ENCODE measurements around the gene C22orf23. TPM values are rescaled to one million over a fixed set of nuclear protein-coding genes. Genes with fewer than 3 reads are reported as not detected.

C22orf23 gene
- total and polyA plus RNA-seq, 2 of the 4 experiments (the other 2 are of a cell fraction) = 0.39 to 0.54 TPM

Small RNA genes lying within 50 kb of the gene (microRNA-seq; reads per million reads assigned to microRNA genes)
- gene MIR4534 (ENCODE audit: unreplicated experiment) (not detected), gene MIR6820 (ENCODE audit: unreplicated experiment) (2.9 reads per million)

Other genes starting within 250 kb of the C22orf23 start
- 25.6 and 32.3 TPM in 2 replicates for gene GCAT, start 145.7 kb downstream of the C22orf23 start, total RNA-seq (2012; rRNA removed)
- gene GCAT, start 145.7 kb downstream of the C22orf23 start, polyA plus RNA-seq (2012; rRNA removed) = 20.6 and 26.2 TPM in 2 replicates
- not detected in 2 replicates for gene GALR3, start 130.2 kb downstream of the C22orf23 start, total RNA-seq (2012; rRNA removed)
- gene GALR3, start 130.2 kb downstream of the C22orf23 start, polyA plus RNA-seq (2012; rRNA removed) = not detected in 2 replicates
- gene ANKRD54, start 109.3 kb downstream of the C22orf23 start, total RNA-seq (2012; rRNA removed) = 18.5 and 20.3 TPM in 2 replicates
- 31.3 and 31.5 TPM in 2 replicates for gene ANKRD54, start 109.3 kb downstream of the C22orf23 start, polyA plus RNA-seq (2012; rRNA removed)
- 464 and 593 TPM in 2 replicates for gene EIF3L, start 104.2 kb downstream of the C22orf23 start, total RNA-seq (2012; rRNA removed)
- gene EIF3L, start 104.2 kb downstream of the C22orf23 start, polyA plus RNA-seq (2012; rRNA removed) = 354 and 391 TPM in 2 replicates
- gene MICALL1, start 47.3 kb downstream of the C22orf23 start, total RNA-seq (2012; rRNA removed) = 12.2 and 12.4 TPM in 2 replicates
- gene MICALL1, start 47.3 kb downstream of the C22orf23 start, polyA plus RNA-seq (2012; rRNA removed) = 22.3 and 25.3 TPM in 2 replicates
- 26.0 and 68.6 TPM in 2 replicates for gene POLR2F, start 98 bp upstream of the C22orf23 start, total RNA-seq (2012; rRNA removed)
- 147 and 180 TPM in 2 replicates for gene POLR2F, start 98 bp upstream of the C22orf23 start, polyA plus RNA-seq (2012; rRNA removed)
- not detected in 2 replicates for gene SOX10, start 31.0 kb upstream of the C22orf23 start, total RNA-seq (2012; rRNA removed)
- not detected in 2 replicates for gene SOX10, start 31.0 kb upstream of the C22orf23 start, polyA plus RNA-seq (2012; rRNA removed)
- 14.4 and 16.5 TPM in 2 replicates for gene PICK1, start 103.8 kb upstream of the C22orf23 start, total RNA-seq (2012; rRNA removed)
- 21.0 and 22.1 TPM in 2 replicates for gene PICK1, start 103.8 kb upstream of the C22orf23 start, polyA plus RNA-seq (2012; rRNA removed)
- gene SLC16A8, start 130.6 kb upstream of the C22orf23 start, total RNA-seq (2012; rRNA removed) = not detected in 2 replicates
- not detected in 2 replicates for gene SLC16A8, start 130.6 kb upstream of the C22orf23 start, polyA plus RNA-seq (2012; rRNA removed)
- gene BAIAP2L2, start 157.1 kb upstream of the C22orf23 start, total RNA-seq (2012; rRNA removed) = 0.18 and 0.28 TPM in 2 replicates
- 0.46 and 0.67 TPM in 2 replicates for gene BAIAP2L2, start 157.1 kb upstream of the C22orf23 start, polyA plus RNA-seq (2012; rRNA removed)
- 3.9 and 6.1 TPM in 2 replicates for gene PLA2G6, start 228.2 kb upstream of the C22orf23 start, total RNA-seq (2012; rRNA removed)
- gene PLA2G6, start 228.2 kb upstream of the C22orf23 start, polyA plus RNA-seq (2012; rRNA removed) = 10.3 TPM in 2 replicates
- 18.3 and 24.2 TPM in 2 replicates for gene MAFF, start 248.4 kb upstream of the C22orf23 start, total RNA-seq (2012; rRNA removed)
- 25.9 and 29.5 TPM in 2 replicates for gene MAFF, start 248.4 kb upstream of the C22orf23 start, polyA plus RNA-seq (2012; rRNA removed)